ENCODE results near the gene PRKG1.

DNA sequence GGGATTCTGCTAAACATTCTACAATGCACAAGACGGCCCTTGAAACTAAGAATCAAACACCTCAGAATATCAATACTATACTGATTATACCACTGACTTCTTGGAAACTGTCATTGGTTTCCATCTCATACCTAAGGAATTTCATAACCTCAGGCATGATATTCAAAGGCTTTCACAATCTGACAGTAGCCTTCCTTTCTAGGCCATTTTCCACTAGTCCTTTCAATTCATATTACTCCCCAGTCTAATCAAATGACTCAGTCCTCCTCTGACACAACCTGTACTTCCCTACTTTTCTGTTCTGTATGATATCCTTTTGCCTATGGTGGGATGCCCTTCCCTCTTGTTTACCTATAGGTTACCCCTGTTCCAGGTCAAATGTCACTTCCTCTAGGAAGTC lies 576.8 kb downstream of the PRKG1 start:
- TF ChIP-seq GABPA (IDR thresholded peaks at IDR 0.05; ENCODE audit: low read depth) (no peak), CTCF (IDR thresholded peaks at IDR 0.05; ENCODE audit: insufficient read depth, low read length) (no peak), SPI1 (IDR thresholded peaks at IDR 0.05; ENCODE audit: borderline replicate concordance, low read depth) (no peak), POLR2AphosphoS5 (IDR thresholded peaks at IDR 0.05; ENCODE audit: low read depth) (no peak)
- TF ChIP-seq, protein P1, sequence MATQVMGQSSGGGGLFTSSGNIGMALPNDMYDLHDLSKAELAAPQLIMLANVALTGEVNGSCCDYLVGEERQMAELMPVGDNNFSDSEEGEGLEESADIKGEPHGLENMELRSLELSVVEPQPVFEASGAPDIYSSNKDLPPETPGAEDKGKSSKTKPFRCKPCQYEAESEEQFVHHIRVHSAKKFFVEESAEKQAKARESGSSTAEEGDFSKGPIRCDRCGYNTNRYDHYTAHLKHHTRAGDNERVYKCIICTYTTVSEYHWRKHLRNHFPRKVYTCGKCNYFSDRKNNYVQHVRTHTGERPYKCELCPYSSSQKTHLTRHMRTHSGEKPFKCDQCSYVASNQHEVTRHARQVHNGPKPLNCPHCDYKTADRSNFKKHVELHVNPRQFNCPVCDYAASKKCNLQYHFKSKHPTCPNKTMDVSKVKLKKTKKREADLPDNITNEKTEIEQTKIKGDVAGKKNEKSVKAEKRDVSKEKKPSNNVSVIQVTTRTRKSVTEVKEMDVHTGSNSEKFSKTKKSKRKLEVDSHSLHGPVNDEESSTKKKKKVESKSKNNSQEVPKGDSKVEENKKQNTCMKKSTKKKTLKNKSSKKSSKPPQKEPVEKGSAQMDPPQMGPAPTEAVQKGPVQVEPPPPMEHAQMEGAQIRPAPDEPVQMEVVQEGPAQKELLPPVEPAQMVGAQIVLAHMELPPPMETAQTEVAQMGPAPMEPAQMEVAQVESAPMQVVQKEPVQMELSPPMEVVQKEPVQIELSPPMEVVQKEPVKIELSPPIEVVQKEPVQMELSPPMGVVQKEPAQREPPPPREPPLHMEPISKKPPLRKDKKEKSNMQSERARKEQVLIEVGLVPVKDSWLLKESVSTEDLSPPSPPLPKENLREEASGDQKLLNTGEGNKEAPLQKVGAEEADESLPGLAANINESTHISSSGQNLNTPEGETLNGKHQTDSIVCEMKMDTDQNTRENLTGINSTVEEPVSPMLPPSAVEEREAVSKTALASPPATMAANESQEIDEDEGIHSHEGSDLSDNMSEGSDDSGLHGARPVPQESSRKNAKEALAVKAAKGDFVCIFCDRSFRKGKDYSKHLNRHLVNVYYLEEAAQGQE (IDR thresholded peaks at IDR 0.05; ENCODE audit: insufficient replicate concordance, low read depth): no peak

All from HL-60 (cell line).